WTC11 (cell line): ENCODE data around the gene STX18.

Experiments used
- NFATC4 ChIP-seq: fragments of 250-450 bp; sonication (Bioruptor Pico); IDR thresholded peaks from 2 replicates; pipeline ENCODE4 v1.9.0; 2021; ENCODE audit warnings: mild to moderate bottlenecking
- TF ChIP-seq, protein P1 (sequence below): fragments of 200-600 bp; IDR thresholded peaks from 2 replicates; pipeline ENCODE4 v1.8.0; 2022; ENCODE audit warnings: antibody characterized with exemption

DNA sequence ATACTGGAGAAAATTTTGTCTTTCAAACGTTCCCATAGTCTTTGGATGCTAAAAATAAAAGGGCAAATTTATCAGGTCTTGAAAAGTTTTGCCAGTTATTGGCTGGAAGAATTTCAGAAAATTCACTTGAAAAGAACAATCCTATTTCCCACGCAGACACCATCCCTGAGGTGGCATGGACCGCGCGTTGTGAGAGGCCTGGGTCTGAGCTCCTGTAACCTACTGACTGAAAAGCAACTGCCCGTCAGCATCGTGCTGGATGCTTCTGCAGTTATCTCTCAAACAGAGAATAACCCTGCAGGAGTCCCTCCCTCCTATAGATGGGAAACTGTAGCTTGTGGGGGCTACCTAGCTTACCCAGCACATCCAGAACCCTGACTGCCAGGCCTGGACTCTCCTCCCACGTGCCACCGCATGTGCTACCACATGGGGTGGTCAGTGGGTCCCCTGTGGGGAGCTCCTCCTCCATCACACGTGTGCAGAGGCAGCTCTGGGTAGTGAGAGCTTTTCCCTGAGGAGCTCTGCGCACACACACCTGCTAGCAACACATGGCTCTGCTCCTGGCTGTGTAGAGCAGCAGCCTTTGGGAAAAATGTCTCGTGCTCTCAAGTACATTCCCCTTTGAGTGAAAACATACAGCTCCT is 118.9 kb downstream of the STX18 start:
- no peak for TF ChIP-seq NFATC4 (CRISPR knock-in tag)
- TF ChIP-seq, protein P1, sequence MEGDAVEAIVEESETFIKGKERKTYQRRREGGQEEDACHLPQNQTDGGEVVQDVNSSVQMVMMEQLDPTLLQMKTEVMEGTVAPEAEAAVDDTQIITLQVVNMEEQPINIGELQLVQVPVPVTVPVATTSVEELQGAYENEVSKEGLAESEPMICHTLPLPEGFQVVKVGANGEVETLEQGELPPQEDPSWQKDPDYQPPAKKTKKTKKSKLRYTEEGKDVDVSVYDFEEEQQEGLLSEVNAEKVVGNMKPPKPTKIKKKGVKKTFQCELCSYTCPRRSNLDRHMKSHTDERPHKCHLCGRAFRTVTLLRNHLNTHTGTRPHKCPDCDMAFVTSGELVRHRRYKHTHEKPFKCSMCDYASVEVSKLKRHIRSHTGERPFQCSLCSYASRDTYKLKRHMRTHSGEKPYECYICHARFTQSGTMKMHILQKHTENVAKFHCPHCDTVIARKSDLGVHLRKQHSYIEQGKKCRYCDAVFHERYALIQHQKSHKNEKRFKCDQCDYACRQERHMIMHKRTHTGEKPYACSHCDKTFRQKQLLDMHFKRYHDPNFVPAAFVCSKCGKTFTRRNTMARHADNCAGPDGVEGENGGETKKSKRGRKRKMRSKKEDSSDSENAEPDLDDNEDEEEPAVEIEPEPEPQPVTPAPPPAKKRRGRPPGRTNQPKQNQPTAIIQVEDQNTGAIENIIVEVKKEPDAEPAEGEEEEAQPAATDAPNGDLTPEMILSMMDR: no peak
